HuH-7.5 (cell line): ENCODE data around the gene WDR64.

Source experiments
- DNase-seq: peaks from one replicate; pipeline ENCODE4 v3.0.0; 2011; ENCODE audit warnings: low spot score

The WDR64 gene

DNA sequence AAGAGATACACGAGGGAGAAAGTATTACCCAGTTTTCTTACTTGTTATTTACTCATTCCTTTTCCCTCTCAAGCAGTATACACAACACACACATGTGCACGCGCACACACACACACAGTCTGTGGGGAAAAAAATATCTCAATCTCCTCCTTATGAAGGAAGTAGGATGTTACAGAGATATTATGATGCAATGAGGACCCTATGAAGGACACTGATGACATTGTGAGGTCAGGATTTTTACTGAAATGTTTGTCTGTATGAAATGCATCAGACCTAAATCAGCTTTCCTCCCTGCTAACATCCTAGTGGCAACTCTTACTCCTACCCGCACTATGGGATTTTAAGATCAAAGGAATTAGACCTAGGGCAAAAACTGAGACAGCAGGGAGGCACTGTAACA, at the start of gene WDR64:
TSS of gene WDR64 (plus strand) at position 270 of the 400 bp plus-strand sequence. CDS start 204 bp downstream, outside the sequence.
- DNase-seq: no peak

DNA sequence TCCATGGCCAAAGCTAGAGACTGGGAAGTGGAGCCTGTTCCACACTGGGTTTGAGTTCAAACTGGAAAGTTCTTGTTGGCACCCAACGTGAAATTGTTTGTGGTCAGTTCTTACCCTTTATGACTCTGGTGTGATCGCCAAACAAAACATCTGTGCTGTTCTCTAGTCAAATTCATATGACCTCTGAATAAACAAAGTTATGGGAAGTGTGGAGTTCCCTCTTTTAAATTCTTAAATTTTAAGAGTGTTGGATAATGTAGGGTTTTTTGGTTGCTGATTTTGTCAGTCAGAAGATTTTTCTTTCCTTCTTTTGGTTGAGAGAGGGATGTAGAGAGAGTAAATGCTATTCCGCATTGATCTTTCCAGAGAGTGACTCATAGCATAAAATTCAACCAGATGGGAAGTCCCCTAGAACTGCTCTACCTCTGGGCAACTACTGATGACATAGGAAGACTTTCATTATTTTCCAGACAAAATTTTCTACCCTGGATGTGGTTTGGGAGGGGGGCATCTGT, 48.3 kb upstream of the WDR64 start:
- DNase-seq: no peak

GRCh38 chr1:241605146-241605805, 46.8 kb upstream of the WDR64 start:
- peak; percentile 16 for DNase-seq

DNA sequence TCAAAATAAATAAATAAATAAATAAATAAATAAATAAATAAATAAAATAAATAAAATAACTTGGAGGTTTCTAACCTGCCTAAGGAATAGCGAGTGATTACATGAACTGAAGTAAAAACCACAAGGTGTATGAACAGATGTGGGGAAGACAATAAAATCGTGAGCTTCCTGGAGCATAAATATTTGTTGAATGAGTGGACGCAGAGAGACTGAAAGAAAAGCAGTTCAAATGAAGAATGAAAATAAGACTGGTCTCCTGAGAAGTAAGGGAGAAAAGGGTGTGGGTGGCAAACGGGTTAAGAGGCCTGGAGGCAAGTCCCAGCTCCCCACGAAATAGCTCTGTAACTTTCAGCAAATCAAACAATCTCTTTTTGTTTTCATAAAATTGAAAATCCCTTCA, 45.5 kb upstream of the WDR64 start:
- DNase-seq: no peak

DNA sequence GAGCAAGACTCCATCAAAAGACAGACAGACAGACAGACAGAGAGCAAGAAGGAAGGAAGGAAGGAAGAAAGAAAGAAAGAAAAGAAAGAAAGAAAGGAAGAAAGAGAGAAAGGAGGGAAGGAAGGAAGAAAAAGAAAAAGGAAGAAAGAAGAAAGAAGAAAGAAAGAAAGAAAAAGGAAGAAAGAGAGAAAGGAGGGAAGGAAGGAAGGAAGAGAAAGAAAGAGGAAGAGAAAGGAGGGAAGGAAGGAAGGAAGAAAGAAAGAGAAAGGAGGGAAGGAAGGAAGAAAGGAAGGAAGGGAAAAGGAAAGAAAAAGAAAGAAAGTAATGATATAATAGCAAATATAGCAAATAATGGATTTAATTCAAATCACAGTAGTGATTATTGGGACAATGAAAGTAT, 44.6 kb upstream of the WDR64 start:
- DNase-seq: no peak

GRCh38 chr1:241608379-241609033, 43.6 kb upstream of the WDR64 start:
- DNase-seq: no peak

- no peak for DNase-seq
These were observed 41.8 kb upstream of the WDR64 start for GRCh38 chr1:241610056-241610815.

DNA sequence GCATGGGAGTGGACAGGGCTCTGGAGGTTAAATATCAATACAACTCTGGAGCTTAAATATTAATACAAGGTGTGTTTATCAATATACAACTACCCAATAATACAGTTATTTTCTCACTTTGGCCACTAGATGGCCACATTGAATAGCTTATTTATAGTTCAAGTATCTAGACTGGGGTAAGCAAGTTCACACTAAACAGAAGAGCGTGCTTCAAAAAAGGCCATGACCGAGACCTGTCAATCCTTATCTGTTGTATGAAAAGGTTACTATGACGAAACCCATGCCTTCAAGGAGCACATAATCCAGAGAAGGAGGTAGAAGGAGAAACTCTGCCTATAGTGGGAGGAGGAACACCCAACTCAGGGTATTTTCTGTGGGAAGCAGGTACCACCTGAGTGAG, 41.0 kb upstream of the WDR64 start:
- DNase-seq: no peak

GRCh38 chr1:241611736-241612135, 40.3 kb upstream of the WDR64 start:
- DNase-seq: no peak

DNA sequence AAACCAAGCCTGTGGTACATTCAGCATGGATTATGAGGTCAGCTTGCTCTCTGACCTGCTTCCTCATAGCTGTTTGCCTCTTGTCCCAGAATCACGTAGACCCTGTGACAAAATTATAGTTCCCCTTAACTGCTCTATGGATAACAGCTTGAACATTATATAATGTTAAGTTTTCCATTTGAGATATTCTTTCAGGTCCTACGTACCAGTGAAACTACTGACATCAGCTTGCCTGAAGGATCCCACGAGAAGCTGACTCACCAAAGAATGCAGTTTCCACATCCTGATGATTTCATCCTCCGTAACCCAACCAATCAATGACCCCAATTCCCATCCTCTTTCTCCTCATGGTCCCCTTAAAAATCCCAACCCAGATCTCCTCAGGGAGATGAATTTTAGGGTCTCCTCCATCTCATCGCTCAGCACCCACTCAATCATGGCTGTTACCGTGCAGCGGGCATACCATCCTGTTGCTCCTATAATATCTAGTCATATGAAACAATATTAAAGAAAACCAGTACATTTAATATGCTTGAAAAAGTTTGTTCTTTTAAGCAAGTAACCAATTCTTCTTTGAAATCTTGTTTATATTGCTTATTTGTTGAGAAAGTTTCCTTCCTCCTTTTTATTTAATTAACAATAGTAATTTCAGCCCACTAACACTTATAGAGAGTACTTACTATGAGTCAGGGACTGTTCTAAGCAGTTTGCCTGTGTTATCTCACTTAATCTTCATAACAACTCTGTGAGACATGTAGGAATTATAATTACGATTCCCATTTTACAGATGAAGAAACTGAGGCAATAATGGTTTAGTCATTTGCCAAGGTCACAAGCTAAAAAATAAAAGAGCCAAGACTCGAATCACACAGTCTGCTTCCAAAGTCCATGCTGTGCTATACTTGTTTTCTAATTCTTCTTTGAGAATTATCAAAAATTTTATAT, 39.3 kb upstream of the WDR64 start:
- no peak for DNase-seq

GRCh38 chr1:241614144-241614543, 37.9 kb upstream of the WDR64 start:
- DNase-seq: no peak

DNA sequence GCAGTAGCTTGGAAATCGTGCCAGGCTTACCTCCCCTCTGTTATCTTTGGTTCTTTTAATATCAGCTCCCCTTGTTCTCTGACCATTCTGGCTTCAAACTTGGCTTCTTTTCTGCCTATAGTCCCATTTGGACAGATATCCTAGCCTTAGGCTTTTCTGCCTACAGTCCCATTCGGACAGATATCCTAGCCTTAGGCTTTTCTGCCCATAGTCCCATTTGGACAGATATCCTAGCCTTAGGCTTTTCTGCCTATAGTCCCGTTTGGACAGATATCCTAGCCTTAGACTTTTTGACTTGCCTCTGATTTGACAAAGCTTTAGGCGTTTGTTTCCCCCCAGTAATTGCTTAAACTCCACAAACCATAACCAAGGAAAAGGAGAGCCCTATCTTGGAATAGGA, 37.5 kb upstream of the WDR64 start:
- DNase-seq: no peak

DNA sequence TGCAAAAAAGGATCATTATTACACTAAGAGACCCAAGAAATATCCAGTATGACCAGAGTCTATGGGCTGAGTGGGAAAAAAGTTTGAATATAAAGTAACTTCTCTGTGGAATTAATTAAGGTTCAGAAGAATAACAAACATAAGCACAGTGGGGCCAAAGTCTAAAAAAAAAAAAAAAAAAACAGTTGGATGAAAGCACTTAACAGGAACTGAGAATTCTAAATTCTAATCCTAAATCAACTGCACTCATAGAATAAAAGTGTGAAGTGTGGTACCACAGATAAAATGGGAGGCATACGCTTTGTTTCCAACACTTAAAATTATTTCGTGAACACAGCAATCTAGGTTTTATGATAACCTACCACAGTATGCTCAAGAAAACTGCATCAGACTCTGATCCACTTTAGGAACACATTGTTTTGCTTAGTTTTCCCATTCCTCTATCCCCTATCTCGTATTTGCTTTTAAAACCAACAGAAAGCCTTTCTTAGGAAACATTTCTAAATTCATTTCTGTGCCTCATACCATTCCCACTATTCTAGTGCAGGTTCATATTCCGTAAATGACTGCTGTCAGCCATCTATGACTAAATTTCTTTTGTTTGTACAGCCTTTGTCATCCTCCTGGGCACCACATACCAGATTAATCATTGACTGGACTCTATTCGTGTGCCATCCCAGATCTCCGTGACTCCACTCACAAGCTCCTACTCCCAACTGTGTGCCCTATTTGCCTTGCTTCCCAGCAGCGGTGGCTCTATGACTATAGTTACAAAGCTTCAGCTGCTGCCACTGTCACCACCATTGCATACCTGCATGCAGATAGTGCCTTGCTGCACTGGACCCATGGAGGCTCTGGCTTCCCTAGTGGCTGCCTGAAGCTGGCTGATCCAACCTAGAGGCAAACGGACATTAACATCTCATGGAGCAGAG, 36.8 kb upstream of the WDR64 start:
- DNase-seq: no peak

- no peak for DNase-seq
These were observed 34.7 kb upstream of the WDR64 start for GRCh38 chr1:241617426-241617825.

- DNase-seq: no peak
These were observed 29.4 kb upstream of the WDR64 start for GRCh38 chr1:241622669-241623068.

GRCh38 chr1:241624935-241625334, 27.1 kb upstream of the WDR64 start:
- DNase-seq: no peak

DNA sequence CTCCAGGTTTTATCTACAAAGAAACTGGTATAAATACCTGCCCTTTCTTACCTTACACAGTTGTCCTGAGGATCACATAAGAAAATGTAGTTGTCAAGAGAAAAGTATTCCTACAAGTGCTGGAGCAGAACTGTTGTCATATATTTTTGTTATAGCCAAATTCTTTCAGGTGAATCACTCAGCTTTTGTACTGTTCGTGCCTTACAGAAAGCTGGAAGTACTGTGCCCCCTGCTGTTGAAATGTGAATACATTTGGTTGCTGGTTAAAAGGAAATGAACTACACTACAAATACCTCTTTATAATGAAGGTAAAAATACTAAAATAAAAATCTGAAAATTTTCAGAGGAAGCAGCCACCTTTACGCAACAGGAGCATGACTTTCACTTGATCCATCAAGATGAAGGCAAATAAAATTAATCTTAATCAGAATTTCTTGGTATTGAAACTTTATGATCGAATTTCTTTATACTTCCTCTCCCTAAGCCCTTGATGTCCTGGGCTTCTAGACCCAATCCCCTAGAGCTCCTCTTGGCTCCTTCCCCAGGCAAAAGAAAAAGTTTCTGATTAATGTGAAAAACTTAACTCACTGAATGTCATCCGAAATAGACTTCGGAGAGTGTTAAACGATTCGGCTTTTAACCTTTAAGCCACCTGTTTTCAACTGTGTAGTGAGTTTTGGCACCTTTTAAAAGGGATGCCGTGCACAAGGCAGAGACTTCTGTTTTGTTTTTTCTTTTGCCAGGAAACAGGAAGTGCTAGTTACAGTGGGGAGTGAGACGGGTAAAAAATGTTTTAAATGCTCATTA, 24.4 kb upstream of the WDR64 start:
- no peak for DNase-seq

GRCh38 chr1:241630005-241630404, 22.1 kb upstream of the WDR64 start:
- no peak for DNase-seq

DNA sequence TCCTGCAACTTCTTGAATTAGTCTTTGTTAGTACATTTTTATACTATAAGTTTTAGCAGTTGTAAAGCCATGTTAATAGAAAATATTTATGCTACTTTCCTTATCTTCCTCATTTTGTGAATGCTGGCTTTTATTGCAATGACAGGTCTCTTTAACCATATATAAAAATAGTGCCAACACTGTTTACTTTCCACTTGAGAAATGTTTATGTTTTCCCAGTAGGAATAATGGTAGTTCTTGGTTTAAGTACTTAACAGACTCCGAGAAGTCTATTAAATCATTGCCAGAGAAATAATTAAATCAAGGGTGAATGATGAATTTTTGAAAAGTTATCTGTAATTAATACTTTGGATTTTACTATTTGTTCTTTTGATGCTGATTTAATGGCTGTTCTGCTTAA, 21.6 kb upstream of the WDR64 start:
- no peak for DNase-seq

DNA sequence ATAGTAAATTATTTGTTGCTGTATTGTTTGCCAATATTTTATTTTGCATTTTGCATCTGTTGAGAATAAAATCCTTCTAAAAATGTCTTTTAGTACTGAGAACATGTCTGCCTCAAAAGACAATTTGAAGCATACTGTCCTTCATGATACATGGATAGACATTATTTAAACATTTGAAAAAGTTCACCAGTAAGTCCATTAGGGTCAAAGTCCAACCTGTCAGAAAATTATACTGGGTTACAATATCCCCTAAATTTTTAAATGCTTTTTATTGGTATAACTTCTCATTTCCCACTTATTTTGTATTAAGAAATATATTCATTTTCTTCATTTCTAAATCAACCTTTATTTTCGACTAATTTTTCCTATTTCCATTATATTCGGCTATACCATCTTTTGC, 21.2 kb upstream of the WDR64 start:
- no peak for DNase-seq
